GM18870 (cell line): ENCODE results near the gene FHL1.
A peak's percentile ranks its signal among the peaks of the same experiment; 100 is the strongest.

Experiments used
- ATAC-seq: cut with Tn5 transposase; IDR thresholded peaks from one replicate; pipeline ENCODE4 v1.9.1; 2021; ENCODE audit warnings: moderate library complexity; ENCODE audit not compliant: unreplicated experiment

Gene FHL1

DNA sequence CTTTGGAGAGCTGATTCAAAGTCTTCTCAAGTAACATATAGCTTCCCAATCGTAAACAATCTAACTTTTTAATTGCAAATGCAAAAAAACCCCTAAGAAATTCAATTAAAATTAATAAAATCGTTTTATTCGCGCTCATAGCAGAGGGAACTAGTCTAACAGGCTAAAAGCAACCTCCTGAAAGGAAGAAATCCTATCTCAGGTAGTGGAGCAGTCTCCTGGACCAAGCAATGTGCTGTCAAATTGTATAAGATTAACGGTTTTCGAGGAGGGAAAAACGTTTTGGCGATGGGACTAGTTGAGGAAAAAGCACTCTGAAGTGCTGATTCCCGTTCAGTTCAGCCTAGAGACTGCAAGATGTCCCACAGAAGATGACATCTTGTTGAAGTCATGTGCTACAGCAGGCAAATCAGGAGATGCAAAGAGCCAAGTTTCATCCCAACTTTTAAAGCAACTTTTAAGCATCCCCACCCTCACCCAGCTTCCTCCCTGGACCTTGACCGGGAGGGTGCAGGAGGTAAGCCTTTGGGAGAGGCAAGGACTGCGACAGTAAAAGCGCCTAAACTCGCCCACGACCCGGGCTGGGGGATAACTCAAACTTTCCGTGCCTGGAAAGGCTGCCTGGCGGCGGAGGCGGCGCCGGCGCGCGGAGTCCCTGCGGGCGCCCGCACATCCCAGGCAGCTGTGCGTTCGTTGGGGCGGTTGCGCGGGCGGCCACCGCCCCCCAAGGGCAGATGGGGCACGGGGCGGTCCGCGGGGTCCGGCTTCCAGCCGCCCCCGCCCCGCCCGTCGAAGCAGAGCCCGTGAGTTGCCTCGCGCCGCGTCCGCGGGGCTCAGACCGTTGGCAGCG is 103.1 kb downstream of the FHL1 start:
- peak; percentile 26 for ATAC-seq

GRCh38 chrX:136251041-136251991 is 104.0 kb downstream of the FHL1 start, which contains the start of gene MAP7D3:
Gene MAP7D3, minus strand, starts transcription at chrX:136251400. Its CDS starts 42 bp downstream, at chrX:136251358.
- ATAC-seq, result peak; percentile 58

DNA sequence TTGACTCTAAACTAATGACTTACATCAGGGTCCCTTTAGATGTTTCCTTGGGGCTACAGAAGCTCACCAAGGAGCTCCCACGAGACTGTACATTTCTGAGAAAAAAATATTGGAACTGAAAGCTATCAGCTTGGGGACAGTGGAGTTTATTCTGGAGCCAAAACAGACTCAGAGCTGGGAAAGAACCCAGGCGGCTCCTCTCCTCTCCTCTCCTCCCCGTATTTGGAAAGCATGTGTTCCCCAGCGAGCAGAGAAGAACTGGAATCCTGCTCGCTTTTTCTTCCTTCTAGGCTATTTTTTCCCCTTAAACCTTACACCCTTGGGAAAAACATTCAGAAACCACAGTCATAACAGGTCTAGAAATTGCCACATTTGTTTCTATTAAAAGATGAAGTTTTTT is 108.2 kb downstream of the FHL1 start:
- ATAC-seq, result no peak

GRCh38 chrX:136256026-136256425 is 108.7 kb downstream of the FHL1 start:
- ATAC-seq, result no peak

DNA sequence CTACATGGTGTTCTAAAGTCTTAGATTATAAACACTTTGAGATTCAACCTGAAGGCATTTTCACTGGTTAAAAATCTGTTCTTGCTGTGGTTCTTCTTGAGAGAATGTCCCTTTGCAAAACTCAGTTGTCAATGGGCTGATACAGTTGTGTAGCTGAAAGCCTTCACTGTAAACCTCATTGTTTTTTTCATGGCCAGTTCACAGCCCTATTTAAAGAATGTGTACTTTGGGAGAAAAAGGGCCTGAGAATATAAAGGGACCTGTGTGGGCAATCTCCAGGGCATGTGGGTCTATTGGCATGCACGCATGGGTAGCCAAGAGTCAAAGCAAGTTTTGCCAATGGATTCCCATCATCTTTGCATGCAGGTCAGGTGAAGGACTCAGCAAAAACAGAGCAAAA is 111.6 kb downstream of the FHL1 start:
- no peak for ATAC-seq

DNA sequence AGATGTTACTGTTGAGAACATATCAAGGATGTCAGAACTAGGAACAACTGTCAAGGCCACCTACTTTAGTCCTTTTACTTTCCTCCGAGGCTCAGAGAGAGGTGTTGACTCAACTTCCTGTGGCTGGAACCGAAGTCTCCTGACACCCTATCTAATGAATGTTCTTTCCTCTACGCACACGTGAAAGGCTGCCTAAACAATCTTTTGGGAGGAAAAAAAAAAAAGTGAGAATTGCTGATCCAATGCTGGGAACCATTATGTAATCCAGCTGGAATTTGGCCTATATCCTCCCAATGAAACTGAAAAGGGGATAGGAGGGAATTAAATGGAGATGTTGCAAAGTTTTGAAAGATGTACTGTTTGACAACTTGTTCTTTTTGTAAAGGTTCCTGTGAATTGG is 112.2 kb downstream of the FHL1 start:
- no peak for ATAC-seq

DNA sequence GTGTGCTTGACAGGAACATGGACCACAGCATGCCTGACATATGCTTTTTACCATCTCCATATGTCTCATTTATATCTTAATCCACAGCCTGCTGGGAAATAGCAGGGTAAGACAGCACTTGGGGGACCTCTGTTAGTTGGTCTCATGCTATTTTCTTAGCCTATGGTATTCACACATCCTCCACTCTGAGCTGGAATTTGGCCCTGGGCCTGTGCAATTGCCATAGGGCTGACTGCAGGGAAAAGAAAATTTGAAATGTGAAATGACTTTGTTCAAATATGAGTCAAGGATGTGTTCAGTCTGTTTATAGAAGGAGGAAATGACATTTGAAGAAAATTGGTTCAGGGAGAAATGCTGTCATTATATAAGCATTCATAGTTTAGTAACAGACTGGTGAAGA is 113.4 kb downstream of the FHL1 start:
- ATAC-seq, result no peak
